CD4-positive, alpha-beta T cell treated with Interleukin-1 beta for 1 hour (primary cell): ENCODE measurements around the gene GLTPD2.

Source experiments
- DNase-seq, 2 donors: peaks; one replicate each; pipeline ENCODE4 v3.0.0-alpha.2; 2020 to 2022

GLTPD2 gene

DNA sequence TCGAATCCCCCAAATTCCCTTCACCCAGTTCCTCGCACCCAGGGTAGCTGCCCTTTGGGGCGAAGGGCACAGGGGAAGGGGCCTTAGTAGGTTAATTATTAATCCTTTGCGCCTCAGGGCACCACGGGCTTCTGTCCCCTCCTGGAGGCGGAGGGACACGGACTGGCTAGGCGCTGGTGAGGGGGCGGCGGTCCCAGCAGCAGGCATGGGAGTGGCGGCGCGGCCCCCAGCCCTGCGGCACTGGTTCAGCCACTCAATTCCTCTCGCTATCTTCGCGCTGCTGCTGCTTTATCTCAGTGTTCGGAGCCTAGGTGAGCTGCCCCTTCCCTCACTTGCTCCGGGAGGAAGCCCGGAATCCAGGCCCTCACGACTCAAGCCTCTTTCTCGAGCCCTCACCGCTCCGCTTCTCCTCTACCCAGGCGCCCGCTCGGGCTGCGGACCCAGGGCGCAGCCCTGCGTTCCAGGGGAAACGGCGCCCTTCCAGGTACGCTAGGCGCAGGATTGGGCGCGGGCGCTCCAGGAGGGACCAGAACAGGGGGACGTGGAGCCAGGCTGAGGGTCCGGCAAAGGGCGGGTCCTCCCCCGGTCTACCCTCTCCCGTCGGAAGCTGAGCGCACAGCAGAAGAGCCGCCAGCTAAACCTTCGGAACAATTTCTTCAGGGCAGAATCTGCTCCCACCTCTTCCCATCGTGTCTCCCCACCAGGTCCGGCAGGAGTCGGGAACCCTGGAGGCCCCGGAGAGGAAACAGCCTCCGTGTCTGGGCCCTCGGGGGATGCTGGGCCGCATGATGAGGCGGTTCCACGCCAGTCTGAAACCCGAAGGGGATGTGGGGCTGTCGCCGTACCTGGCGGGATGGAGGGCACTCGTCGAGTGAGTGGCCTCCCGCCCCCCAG is at the start of gene GLTPD2:
Gene GLTPD2 (plus strand): TSS at position 158 of the 894 bp plus-strand sequence. CDS start 48 bp downstream, at position 206.
- no peak for DNase-seq

DNA sequence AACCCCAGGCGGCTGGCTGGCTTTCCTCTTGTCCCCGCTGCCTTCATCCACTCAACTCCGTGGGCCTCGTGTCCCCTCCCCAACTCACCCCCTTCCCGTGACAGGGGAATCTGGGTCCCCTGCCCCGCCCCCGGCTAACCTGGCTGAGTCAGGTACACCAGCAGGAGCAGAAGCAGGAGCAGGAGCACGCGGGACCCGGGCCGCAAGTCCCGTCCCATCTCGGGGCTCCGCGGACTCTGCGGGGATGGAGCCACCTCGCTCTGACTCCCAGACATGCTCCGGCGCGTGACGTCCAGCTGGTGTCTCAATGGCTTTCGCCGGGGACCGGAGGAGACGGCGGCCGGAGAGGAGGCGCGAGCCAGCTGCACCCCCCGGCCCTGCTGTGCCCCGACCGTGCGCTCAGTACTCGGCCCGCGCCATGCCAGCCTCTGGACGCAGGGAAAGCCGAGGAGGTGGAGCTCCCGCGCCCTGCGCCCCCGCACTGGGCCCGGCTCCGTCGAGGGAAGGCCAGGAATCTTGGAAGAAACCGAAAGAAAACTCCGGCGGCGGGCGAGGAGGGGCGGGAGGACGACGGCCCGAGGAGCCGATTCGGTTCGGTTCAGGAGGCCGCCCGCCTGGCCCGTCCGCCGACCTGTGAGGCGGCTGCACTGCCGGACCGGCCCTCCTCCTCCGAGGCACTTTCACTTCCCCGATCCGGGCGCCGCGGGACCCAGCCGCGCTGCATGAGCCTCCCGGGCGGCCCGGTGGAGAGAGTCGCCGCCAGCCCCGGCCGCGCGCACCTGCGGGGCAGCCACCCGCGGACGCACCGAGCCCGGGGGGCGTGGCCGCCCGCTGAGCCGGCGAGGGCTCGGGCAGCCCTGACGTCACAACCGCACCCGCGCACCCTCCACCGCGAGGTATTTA is 49.4 kb upstream of the GLTPD2 start, which contains the start of the genes CXCL16 and ZMYND15:
Gene CXCL16 (minus strand): TSS at position 807 of the 903 bp plus-strand sequence. CDS start 589 bp downstream, at position 218.
Gene ZMYND15 (plus strand): TSS at position 712 of the 903 bp plus-strand sequence. CDS start 716 bp downstream, outside the sequence.
- DNase-seq = peak; percentile 76 to 79

DNA sequence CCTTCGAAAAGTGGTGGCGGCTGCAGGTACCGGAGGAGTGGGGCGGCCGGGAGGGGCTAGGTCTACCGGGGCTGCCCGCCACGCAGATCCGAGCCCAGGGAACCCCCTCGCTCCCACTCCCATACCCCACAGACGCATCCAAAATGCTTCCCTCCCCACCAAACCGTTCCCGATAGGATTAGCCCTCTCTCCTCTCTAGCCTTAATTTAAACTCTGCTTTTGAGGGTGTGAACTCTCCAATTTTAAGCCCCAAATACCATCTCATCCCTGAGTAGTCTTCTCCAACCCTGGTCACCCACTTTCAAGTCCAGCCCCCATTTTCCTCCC is 48.8 kb upstream of the GLTPD2 start:
- no peak for DNase-seq

DNA sequence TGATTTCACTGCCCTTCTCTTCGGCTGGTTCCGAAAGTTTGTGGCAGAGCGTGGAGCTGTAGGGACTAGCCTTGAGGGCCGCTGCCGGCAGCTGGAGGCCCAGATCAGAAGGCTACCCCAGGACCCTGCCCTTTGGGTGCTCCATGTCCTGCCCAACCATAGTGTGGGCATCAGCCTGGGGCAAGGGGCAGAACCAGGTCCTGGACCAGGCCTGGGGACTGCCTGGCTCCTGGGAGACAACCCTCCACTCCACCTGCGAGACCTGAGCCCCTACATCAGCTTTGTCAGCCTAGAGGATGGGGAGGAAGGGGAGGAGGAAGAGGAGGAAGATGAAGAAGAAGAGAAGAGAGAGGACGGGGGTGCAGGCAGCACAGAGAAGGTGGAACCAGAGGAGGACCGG is 48.2 kb upstream of the GLTPD2 start:
- DNase-seq = no peak

DNA sequence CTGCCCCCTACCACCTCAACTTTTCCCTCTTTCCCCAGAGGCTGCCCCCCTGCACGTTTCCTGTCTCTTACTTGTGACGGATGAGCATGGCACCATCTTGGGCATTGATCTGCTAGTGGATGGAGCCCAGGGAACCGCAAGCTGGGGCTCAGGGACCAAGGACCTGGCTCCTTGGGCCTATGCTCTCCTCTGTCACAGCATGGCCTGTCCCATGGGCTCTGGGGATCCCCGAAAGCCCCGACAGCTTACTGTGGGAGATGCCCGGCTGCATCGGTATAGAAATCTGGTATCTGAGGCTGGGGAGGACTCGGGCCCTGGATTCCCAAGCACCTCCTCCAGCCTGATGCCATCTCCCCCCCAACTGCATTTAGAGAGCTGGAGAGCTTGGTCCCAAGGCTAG is 47.2 kb upstream of the GLTPD2 start:
- DNase-seq = no peak

DNA sequence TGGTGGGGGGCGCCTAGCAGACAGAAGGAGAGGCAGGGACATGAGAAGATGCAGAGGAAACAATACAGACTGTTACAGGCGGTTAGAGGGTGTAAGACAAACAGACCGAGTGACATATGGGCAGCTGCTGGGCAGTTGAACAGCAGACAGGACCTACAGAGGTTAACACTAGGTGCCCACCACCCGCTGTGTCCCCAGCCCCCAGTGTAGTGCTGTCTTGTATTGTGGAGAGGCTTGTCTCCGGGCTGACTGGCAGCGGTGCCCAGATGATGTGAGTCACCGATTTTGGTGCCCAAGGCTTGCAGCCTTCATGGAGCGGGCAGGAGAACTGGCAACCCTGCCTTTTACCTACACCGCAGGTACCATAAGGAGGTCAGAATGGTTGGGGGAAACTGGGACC is 46.6 kb upstream of the GLTPD2 start:
- DNase-seq = no peak

DNA sequence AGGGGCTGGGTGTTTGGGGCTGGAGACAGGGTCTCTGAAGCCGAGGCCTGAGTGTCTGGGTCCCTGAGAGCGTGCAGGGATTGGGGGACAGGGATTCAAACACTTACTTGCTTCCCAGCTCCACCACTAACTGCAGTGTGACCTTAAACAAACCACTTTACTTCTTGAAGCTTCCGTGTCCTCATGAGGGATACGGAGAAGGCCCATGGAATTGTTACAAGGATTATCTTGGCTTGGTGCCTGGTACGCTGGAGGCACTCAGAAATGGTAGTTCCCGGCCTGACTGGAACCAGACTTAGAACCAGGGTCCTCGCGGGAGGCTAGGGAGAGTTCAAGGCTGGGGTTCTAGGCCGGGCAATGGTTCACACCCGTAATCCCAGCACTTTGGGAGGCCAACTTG is 46.1 kb upstream of the GLTPD2 start:
- no peak for DNase-seq

DNA sequence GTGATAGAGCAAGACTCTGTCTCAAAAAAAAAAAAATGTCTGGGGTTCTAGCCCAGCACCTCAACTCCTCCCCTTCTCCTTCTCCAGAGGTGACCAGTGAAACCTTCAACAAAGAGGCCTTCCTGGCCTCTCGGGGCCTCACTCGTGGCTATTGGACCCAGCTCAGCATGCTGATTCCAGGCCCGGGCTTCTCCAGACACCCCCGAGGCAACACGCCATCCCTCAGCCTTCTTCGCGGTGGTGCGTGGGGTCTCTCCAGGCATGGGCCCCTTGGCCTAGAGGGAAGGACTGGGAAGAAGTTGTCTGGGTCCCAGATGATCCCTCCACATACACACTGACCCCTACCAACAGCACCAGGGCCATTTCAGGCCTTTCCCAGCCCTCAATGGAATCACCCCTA is 45.5 kb upstream of the GLTPD2 start:
- DNase-seq = no peak

DNA sequence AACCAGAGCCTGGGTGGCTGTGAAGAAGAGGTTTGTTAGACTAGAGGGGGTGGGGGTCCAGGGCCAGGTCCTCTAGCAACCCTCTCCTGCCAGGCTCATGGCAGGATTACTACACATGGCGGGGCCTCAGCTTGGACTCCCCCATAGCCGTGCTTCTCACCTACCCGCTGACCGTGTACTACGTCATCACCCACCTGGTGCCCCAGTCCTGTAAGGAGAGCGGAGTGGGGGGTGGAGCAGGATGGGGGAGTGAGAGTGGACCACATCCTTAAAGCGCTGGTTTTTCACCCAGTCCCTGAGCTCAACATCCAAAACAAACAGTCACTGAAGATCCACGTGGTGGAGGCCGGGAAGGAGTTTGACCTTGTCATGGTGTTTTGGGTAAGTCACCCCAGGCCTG is 44.9 kb upstream of the GLTPD2 start:
- no peak for DNase-seq

DNA sequence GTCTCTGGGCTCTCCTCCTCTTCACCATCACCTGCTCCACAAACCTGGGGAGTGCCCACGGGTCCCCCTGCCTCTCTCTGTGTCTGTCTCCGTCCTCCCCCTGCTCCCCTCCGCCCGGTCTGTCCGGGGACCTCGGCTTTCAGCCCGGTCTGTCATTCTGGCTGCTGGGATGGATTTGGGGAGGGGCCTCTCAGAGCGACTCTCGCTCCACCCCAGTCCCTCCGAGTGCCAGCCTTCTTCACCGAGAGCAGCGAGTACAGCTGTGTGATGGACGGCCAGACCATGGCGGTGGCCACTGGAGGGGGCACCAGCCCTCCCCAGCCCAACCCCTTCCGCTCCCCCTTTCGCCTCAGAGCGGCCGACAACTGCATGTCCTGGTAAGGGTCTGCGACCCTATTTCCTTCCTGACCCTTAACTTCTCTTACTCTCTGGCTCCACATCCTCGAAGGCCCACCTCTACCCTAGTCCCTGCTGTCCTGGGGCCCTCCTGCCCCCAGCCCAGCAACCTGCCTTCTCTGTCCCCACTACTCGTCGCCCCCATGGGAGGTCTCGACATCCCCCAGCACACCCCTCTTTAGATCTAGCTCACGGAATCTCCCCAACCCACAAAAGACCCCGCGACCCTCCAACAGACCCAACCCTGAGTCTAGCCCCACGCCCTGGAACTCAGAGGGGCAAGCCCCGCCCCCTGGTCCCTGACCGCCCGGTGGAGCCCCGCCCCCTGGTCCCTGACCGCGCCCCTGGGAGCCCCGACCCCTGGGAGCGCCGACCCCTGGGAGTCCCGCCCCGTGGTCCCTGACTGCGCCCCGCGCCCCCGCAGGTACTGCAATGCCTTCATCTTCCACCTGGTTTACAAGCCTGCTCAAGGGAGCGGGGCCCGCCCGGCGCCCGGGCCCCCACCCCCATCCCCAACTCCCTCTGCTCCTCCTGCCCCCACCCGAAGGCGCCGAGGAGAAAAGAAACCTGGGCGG is 43.5 kb upstream of the GLTPD2 start:
- DNase-seq = no peak

DNA sequence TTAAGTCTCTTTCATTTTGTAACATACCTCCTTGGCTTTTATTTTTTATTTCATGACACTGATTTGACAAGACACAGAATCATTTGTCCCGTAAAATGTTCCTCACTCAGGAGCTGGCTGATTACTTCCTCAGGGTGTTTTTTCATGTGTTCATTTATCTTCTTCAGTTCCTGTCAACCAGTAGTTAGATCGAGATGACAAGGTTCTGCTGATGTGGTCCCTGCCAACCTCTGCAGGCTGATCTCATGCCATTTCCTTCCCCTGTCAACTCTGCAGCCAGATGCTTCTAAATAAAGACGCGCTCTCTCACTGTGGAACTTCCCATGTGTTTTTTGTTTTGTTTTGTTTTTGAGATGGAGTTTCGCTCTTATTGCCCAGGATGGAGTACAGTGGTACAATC is 40.9 kb upstream of the GLTPD2 start:
- DNase-seq = peak; percentile 42 to 62

DNA sequence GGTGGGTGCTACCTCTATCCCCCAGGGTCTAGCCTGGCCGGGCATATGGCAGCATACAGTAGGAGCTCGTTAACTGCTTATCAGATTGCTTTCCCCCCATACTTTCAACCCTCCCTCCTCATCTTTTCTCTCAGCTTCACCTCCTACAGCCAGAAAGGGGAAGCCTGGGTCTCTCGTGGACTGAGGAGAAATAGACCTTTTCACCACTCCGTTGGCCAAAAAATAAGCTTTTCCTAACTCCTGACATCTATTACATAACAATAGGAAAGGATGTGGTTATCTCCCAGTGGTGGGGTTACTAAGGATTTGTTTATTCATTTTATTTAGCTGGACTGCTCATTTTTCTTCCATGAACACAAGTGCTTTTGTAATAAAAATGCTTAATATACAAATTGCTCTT is 40.1 kb upstream of the GLTPD2 start:
- DNase-seq = no peak

DNA sequence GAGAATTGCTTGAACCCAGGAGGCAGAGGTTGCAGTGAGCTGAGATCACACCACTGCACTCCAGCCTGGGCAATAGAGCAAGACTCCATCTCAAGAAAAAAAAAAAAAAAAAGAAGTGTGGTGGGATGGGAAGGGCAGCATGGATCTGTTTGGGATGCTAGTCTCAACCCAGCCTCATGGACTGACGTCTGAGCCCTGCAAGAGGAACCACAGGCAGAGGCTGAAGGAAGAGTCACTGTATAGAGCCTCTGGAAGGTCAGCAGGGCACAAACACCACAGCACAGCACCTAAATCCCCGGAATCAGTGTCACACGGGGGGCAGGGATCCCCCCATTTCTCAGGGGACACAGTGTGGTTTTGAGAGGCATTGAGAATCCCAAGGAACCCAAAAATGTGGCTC is 38.2 kb upstream of the GLTPD2 start:
- no peak for DNase-seq

DNA sequence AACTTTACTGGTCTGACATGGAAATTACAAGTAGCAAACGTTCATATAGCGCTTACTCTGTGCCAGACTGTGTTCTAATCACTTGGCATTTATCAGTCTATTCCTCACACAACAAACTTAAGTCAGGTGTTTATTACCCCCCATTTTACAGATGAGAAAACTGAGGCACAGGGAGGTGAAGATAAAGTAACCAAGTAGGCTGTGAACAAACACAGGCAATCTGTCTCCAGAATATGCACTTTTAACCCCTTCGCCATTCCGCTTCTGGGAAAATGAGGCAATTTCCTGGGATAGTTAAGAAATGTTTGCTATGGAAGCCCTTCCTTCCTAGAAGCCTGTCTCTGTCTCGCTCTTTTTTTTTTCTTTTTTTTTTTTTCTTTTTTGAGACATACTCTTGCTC is 36.8 kb upstream of the GLTPD2 start:
- no peak for DNase-seq

DNA sequence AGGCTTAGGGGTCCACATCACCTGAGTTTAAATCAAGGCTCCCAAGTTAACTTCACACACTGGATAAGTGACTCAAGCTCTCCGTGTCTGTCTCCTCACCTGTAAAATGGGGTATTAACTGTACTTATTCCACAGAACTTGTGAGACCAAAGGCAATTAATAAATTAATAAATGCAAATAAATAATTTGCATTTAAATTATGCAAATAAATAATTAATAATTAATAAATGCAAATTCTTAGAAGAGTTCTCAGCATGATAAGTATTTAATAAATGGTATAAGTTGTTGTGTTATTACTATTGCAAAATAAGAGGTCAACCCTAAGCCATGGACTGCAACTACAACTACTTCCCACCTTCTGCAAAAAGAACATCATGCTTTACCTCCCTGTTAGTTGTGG is 35.4 kb upstream of the GLTPD2 start:
- DNase-seq = no peak

DNA sequence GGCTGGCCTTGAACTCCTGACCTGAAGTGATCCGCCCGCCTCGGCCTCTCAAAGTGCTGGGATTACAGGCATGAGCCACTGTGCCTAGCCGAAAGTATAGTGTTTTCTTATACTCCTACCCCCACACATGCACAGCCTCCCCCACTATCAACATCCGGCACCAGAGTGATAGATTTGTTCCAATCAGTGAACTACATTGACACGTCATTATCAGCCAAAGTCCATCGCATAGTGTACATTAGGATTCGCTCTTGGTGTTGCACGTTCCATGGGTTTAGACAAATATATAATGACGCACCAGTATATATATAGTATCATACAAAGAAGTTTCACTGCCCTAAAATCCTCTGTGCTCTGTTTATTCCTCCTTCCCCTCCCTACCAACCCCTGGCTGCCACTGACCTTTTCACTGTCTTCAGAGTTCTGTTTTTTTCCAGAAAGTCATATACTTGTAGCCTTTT is 29.0 kb upstream of the GLTPD2 start:
- peak in 1 of 2 donors; percentile 36 for DNase-seq

DNA sequence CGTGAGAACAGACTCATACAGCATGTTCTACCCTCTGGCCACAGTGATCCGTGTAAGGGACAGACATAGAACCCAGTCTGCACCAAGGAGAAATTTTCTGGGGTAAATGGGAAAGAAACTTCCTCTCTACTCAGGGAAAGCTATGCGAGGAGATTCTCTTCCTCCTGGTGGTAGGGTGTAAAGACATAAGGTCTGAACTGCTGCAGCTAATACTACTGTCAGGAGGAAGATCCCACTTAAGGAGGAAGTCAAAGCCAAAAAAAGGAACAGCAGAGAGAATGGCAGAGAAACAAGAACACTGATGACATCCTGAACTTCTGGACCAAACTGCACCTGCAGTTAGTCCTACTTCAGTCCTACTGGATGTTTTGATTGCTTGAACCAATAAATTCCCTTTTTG is 24.2 kb upstream of the GLTPD2 start:
- no peak for DNase-seq

DNA sequence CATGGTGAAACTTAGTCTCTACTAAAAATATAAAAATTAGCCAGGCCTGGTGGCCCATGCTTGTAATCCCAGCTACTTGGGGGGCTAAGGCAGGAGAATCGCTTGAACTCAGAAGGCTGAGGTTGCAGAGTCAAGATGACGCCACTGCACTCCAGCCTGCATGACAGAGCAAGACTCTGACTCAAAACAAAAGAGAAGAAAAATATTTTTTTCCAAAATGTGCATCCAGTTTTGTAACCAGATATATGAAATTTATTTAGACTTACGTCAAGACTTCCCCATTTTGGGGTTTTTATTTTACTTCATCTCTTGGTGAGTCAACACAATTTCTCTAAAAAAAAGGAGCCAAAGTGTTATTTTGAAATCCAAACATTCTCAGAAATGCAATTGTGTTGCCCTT is 22.6 kb upstream of the GLTPD2 start:
- DNase-seq = peak in 1 of 2 donors; percentile 69

DNA sequence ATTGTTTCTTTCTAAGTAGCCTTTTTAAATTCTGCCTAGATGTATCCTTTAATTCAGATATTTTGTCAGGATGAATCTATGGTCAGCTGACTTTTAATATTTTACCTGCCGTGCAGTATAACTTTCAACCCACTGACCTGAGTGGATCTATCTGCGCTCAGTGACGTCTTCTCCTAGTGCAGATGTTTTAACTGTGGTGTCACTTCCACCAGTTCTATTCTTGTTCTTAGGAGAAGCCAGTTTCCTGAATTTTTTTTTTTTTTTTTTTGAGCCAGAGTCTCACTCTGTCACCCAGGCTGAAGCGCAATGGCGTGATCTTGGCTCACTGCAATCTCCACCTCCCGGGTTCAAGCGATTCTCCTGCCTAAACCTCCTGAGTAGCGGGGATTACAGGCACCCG is 22.0 kb upstream of the GLTPD2 start:
- DNase-seq = no peak

DNA sequence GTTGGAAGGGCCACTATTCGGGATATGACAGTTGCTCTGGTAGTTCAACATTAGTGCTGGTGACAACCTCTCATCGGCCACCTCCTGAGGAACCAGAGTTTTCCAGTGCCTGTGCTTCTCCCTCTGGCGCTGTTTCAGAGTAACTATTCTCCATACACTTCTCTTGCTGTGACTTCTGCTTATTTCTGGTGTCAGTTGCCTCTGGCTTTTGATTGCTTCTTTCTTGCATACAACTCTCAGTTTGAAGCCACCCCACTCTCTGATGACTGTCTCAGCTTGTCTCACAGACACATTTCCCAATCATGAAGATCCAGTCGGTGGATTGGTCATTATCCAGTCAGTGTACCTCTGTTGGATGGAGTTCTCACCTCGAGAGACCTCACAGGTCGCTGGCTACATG is 20.5 kb upstream of the GLTPD2 start:
- peak in 1 of 2 donors; percentile 39 for DNase-seq

DNA sequence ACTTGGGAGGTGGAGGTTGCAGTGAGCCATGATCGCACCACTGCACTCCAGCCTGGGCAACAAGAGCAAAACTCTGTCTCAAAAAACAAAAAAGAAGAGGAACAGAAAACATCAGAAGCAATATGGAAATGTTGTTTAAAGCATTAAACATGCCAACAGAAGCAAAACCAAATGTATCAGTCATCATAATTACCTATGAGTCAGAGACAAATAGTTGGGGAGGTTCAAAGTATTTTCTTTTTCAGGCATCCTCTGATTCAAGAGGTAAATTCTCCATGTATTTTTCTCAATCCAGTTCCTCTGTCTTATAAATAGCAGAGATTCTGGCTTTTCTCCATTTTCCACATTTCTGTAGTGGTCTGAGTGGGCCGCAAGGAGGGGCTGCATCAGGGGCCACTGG is 19.1 kb upstream of the GLTPD2 start:
- no peak for DNase-seq

DNA sequence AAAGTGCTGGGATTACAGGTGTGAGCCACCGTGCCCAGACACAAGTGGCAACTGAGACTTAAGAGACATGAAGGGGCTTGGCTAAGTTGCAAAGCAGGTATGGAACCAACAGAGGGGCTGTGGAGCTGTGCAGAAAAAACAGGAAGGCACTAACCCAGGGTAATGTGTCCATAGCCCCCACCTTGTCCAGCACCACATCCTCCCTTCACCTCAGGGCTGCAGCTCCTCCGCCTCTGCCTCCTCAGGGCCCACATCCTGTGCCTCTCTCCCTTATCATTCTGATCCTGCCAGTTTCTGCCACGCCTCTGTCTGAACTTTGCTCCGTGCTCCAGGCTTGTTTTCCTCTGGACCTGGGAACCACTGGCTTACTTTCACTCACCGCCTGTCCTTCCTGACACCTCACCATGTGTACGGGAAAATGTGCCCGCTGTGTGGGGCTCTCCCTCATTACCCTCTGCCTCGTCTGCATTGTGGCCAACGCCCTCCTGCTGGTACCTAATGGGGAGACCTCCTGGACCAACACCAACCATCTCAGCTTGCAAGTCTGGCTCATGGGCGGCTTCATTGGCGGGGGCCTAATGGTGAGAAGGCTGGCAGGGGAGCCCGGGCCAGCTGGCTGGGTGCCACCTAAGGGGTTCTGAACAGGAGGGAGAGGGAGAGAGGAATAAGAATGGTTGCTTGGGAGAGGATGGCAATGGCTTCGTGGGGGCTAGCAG is 17.1 kb upstream of the GLTPD2 start, which contains the start of gene TM4SF5:
Gene TM4SF5 (plus strand): TSS at position 368 of the 716 bp plus-strand sequence. CDS start 37 bp downstream, at position 405.
- no peak for DNase-seq
